Measurements from ENCODE around the gene C16orf89.
A peak's percentile ranks its signal among the peaks of the same experiment; 100 is the strongest.

Gene C16orf89

GRCh38 chr16:5015887-5016286 lies 49.9 kb downstream of the C16orf89 start:
- TF ChIP-seq ZFHX2 (tag by site-specific recombination; conservative IDR thresholded peaks at IDR 0.05): no peak
- no peak for TF ChIP-seq ZNF670 (tag by site-specific recombination; IDR thresholded peaks at IDR 0.05; ENCODE audit: low read depth)
- TF ChIP-seq ZNF660 (tag by site-specific recombination; IDR thresholded peaks at IDR 0.05): no peak
- no peak for TF ChIP-seq ZNF138 (tag by site-specific recombination; IDR thresholded peaks at IDR 0.05; ENCODE audit: borderline replicate concordance)
- TF ChIP-seq GLIS2 (tag by site-specific recombination; IDR thresholded peaks at IDR 0.05): no peak
- TF ChIP-seq ZNF645 (tag by site-specific recombination; IDR thresholded peaks at IDR 0.05): no peak
- TF ChIP-seq EGR2 (tag by site-specific recombination; IDR thresholded peaks at IDR 0.05; ENCODE audit: low read depth): no peak
- TF ChIP-seq ZNF24 (tag by site-specific recombination; IDR thresholded peaks at IDR 0.05): no peak
- H3K27ac ChIP-seq (ENCODE audit: extremely low read depth, low read depth, low read length): no peak overlapping the region
- no peaks in the 10 kb centered on the region for H3K9me3 ChIP-seq (ENCODE audit: control insufficient read depth, insufficient read depth, low read depth, low read length)
- no peaks in the 10 kb centered on the region for H3K36me3 ChIP-seq (ENCODE audit: control insufficient read depth in 2 of 2, insufficient read depth in 1 of 2, low read length in 2 of 2)
- CTCF ChIA-PET: no interaction called here
- POLR2A ChIA-PET: no interaction called here
- H3K4me1 ChIP-seq (ENCODE audit: control insufficient read depth, insufficient read depth, low read length): no peaks in the 10 kb centered on the region
- H3K4me3 ChIP-seq (ENCODE audit: low read depth, low read length): no peak overlapping the region

- ChIA-PET CTCF (interaction anchor here (0.9 kb wide), 1 partner anchor 25 kb away, joined by 3 read pairs; no protein-coding TSS in a partner anchor), POLR2A (no interaction called here)
- no peak for TF ChIP-seq ZNF585B (tag by site-specific recombination; IDR thresholded peaks at IDR 0.05)
- peak; percentile 14; the same call in 1 of the 2 replicates for TF ChIP-seq SP2 (tag by site-specific recombination; IDR thresholded peaks at IDR 0.05)
- Histone ChIP-seq H3K36me3 (ENCODE audit: control insufficient read depth in 2 of 2, insufficient read depth in 1 of 2, low read length in 2 of 2) (no peaks in the 10 kb centered on the region), H3K4me3 (ENCODE audit: low read depth, low read length) (no peak overlapping the region), H3K9me3 (ENCODE audit: control insufficient read depth, insufficient read depth, low read depth, low read length) (no peaks in the 10 kb centered on the region), H3K4me1 (ENCODE audit: control insufficient read depth, insufficient read depth, low read length) (no peaks in the 10 kb centered on the region), H3K27ac (ENCODE audit: extremely low read depth, low read depth, low read length) (no peak overlapping the region)
These were observed 50.4 kb downstream of the C16orf89 start for GRCh38 chr16:5015351-5015750.

- Histone ChIP-seq H3K27ac (ENCODE audit: extremely low read depth, low read depth, low read length) (no peak overlapping the region), H3K4me1 (ENCODE audit: control insufficient read depth, insufficient read depth, low read length) (no peaks in the 10 kb centered on the region), H3K9me3 (ENCODE audit: control insufficient read depth, insufficient read depth, low read depth, low read length) (no peaks in the 10 kb centered on the region), H3K36me3 (ENCODE audit: control insufficient read depth in 2 of 2, insufficient read depth in 1 of 2, low read length in 2 of 2) (no peaks in the 10 kb centered on the region), H3K4me3 (ENCODE audit: low read depth, low read length) (no peak overlapping the region)
- ChIA-PET CTCF (no interaction called here), POLR2A (no interaction called here)
- TF ChIP-seq PRDM6 (tag by site-specific recombination; IDR thresholded peaks at IDR 0.05) (no peak), ZBTB6 (tag by site-specific recombination; IDR thresholded peaks at IDR 0.05) (0 out of 2 replicates have a peak, but pooled peaks have one; percentile 23)
These were observed 52.9 kb downstream of the C16orf89 start for GRCh38 chr16:5012887-5013286.

- POLR2A ChIA-PET: interaction anchor here (0.5 kb wide), 1 partner anchor 523 kb away, joined by 3 read pairs; no protein-coding TSS in a partner anchor
- Histone ChIP-seq H3K4me3 (ENCODE audit: low read depth, low read length) (no peak overlapping the region), H3K9me3 (ENCODE audit: control insufficient read depth, insufficient read depth, low read depth, low read length) (no peaks in the 10 kb centered on the region), H3K4me1 (ENCODE audit: control insufficient read depth, insufficient read depth, low read length) (no peaks in the 10 kb centered on the region), H3K36me3 (ENCODE audit: control insufficient read depth in 2 of 2, insufficient read depth in 1 of 2, low read length in 2 of 2) (no peaks in the 10 kb centered on the region), H3K27ac (ENCODE audit: extremely low read depth, low read depth, low read length) (no peak overlapping the region)
- TF ChIP-seq ZNF266 (tag by site-specific recombination; IDR thresholded peaks at IDR 0.05; ENCODE audit: low read depth): no peak
- TF ChIP-seq ZNF223 (tag by site-specific recombination; IDR thresholded peaks at IDR 0.05): no peak
- no peak for TF ChIP-seq SETDB1 (IDR thresholded peaks at IDR 0.05; ENCODE audit: insufficient read length, low read length)
- no peak for TF ChIP-seq BCL11B (tag by site-specific recombination; IDR thresholded peaks at IDR 0.05; ENCODE audit: low read depth)
- CTCF ChIA-PET: no interaction called here
These were observed 54.1 kb downstream of the C16orf89 start for GRCh38 chr16:5011637-5012036.

All from HEK293 (cell line).